NCI-H2029 treated with DMSO at 0.1 percent for 48 hours (cell line): ENCODE measurements around the gene MEP1B.

ENCODE experiments used
- DNase-seq: peaks from one replicate; lab custom pipeline; 2025; lab: John Stamatoyannopoulos, UW

The MEP1B gene

GRCh38 chr18:32267463-32267862, 77.6 kb downstream of the MEP1B start:
- DNase-seq = no peak
